ENCODE results near the gene GPR39.

The GPR39 gene

GRCh38 chr2:132678483-132678882 is 261.9 kb downstream of the GPR39 start:
- no peak overlapping the region for H2AFZ ChIP-seq (ENCODE audit: low read depth)
- no peaks in the 10 kb centered on the region for H4K20me1 ChIP-seq (ENCODE audit: insufficient read depth)
- H3K4me1 ChIP-seq (ENCODE audit: low read depth, poor library complexity, severe bottlenecking), result no peaks in the 10 kb centered on the region
- H3K9ac ChIP-seq, result no peak overlapping the region
- no peaks in the 10 kb centered on the region for H3K36me3 ChIP-seq (ENCODE audit: insufficient read depth)
- H3K4me2 ChIP-seq, result no peak overlapping the region
- H3K4me3 ChIP-seq (IDR thresholded peaks at IDR 0.05; ENCODE audit: insufficient read depth, low read depth, low read length), result no peak overlapping the region
- no peak for TF ChIP-seq CTCF (conservative IDR thresholded peaks at IDR 0.05; ENCODE audit: low read depth, low read length)
- no peak overlapping the region for H3K27ac ChIP-seq
- H3K79me2 ChIP-seq (ENCODE audit: insufficient read depth, low read depth), result no peaks in the 10 kb centered on the region
- H3K27me3 ChIP-seq (ENCODE audit: insufficient read depth, low read depth), result no peaks in the 10 kb centered on the region

GRCh38 chr2:132680544-132680943 is 263.9 kb downstream of the GPR39 start:
- TF ChIP-seq CTCF (conservative IDR thresholded peaks at IDR 0.05; ENCODE audit: low read depth, low read length), result no peak
- Histone ChIP-seq H3K79me2 (ENCODE audit: insufficient read depth, low read depth) (no peaks in the 10 kb centered on the region), H3K4me1 (ENCODE audit: low read depth, poor library complexity, severe bottlenecking) (no peaks in the 10 kb centered on the region), H3K9ac (no peak overlapping the region), H3K4me2 (no peak overlapping the region), H3K36me3 (ENCODE audit: insufficient read depth) (no peaks in the 10 kb centered on the region), H3K27me3 (ENCODE audit: insufficient read depth, low read depth) (no peaks in the 10 kb centered on the region), H4K20me1 (ENCODE audit: insufficient read depth) (no peaks in the 10 kb centered on the region), H3K27ac (no peak overlapping the region), H3K4me3 (IDR thresholded peaks at IDR 0.05; ENCODE audit: insufficient read depth, low read depth, low read length) (no peak overlapping the region), H2AFZ (ENCODE audit: low read depth) (no peak overlapping the region)

GRCh38 chr2:132681766-132682165 is 265.2 kb downstream of the GPR39 start:
- no peak for TF ChIP-seq CTCF (conservative IDR thresholded peaks at IDR 0.05; ENCODE audit: low read depth, low read length)
- no peak overlapping the region for H3K4me3 ChIP-seq (IDR thresholded peaks at IDR 0.05; ENCODE audit: insufficient read depth, low read depth, low read length)

GRCh38 chr2:132690664-132691303 is 274.2 kb downstream of the GPR39 start:
- Histone ChIP-seq H3K27me3 (ENCODE audit: insufficient read depth, low read depth) (no peaks in the 10 kb centered on the region), H3K79me2 (ENCODE audit: insufficient read depth, low read depth) (no peaks in the 10 kb centered on the region), H3K9ac (no peak overlapping the region), H3K4me2 (no peak overlapping the region), H2AFZ (ENCODE audit: low read depth) (no peak overlapping the region), H3K27ac (no peak overlapping the region), H3K36me3 (ENCODE audit: insufficient read depth) (no peaks in the 10 kb centered on the region), H3K4me3 (IDR thresholded peaks at IDR 0.05; ENCODE audit: insufficient read depth, low read depth, low read length) (no peak overlapping the region), H3K4me1 (ENCODE audit: low read depth, poor library complexity, severe bottlenecking) (no peaks in the 10 kb centered on the region), H4K20me1 (ENCODE audit: insufficient read depth) (no peaks in the 10 kb centered on the region)
- TF ChIP-seq CTCF (conservative IDR thresholded peaks at IDR 0.05; ENCODE audit: low read depth, low read length), result no peak

More at GRCh38 chr2:132681766-132682165, 265.2 kb downstream of the GPR39 start:
- H2AFZ ChIP-seq (ENCODE audit: low read depth), result no peak overlapping the region
- no peaks in the 10 kb centered on the region for H3K27me3 ChIP-seq (ENCODE audit: insufficient read depth, low read depth)
- no peaks in the 10 kb centered on the region for H3K36me3 ChIP-seq (ENCODE audit: insufficient read depth)
- no peaks in the 10 kb centered on the region for H3K4me1 ChIP-seq (ENCODE audit: low read depth, poor library complexity, severe bottlenecking)
- no peak overlapping the region for H3K27ac ChIP-seq
- H3K9ac ChIP-seq, result no peak overlapping the region
- no peaks in the 10 kb centered on the region for H4K20me1 ChIP-seq (ENCODE audit: insufficient read depth)
- H3K4me2 ChIP-seq, result no peak overlapping the region
- H3K79me2 ChIP-seq (ENCODE audit: insufficient read depth, low read depth), result no peaks in the 10 kb centered on the region
